Naive thymus-derived CD4-positive, alpha-beta T cell (primary cell): ENCODE measurements around the gene MUSK. TPM values are rescaled to one million over a fixed set of nuclear protein-coding genes. Genes with fewer than 3 reads are reported as not detected.

Source experiments
- ATAC-seq: fragments of 150-1000 bp; cut with Tn5 transposase; 2 replicates; pipeline ENCODE4 v1.10.0; 2021; ENCODE audit warnings: mild to moderate bottlenecking, moderate library complexity
- CTCF ChIA-PET: fragments of 350-600 bp; sonication (Branson Sonifier 250); formaldehyde crosslinking; loops from one replicate; lab custom pipeline; 2021; ENCODE audit warnings: antibody characterized with exemption; lab: Charles Lee
- POLR2A ChIA-PET: fragments of 350-600 bp; sonication (Branson Sonifier 250); formaldehyde crosslinking; loops from one replicate; lab custom pipeline; 2021; ENCODE audit warnings: antibody characterized with exemption, inconsistent platforms; lab: Charles Lee
- DNase-seq, 9 donors: peaks; one replicate each; pipeline versions ENCODE4 v3.0.0 to v3.0.0-alpha.2; 2020 to 2022; ENCODE audit warnings: mixed read lengths in 1 of 9
- H3K27ac ChIP-seq: one replicate; pipeline ENCODE4 v1.7.0; 2013; ENCODE audit warnings: mild to moderate bottlenecking, low read depth, low read length, moderate library complexity
- H3K27me3 ChIP-seq, 2 donors: one replicate each; pipeline ENCODE4 v1.7.0; 2013; ENCODE audit warnings: low read length in 2 of 2, mild to moderate bottlenecking in 2 of 2, moderate library complexity in 2 of 2; ENCODE audit not compliant: control insufficient read depth in 2 of 2, insufficient read depth in 2 of 2
- H3K36me3 ChIP-seq, 3 experiments: 1 replicate in 2 of 3; 2 replicates in 1 of 3; pipeline ENCODE4 v1.7.0; 2013; ENCODE audit warnings: low read length in 3 of 3, mild to moderate bottlenecking in 3 of 3, moderate library complexity in 1 of 3; ENCODE audit not compliant: insufficient read depth in 3 of 3, control insufficient read depth in 2 of 3
- H3K4me1 ChIP-seq, 2 donors: one replicate each; pipeline ENCODE4 v1.7.0; 2013; ENCODE audit warnings: low read length in 2 of 2, mild to moderate bottlenecking in 2 of 2, moderate library complexity in 1 of 2; ENCODE audit not compliant: control insufficient read depth in 2 of 2, insufficient read depth in 2 of 2
- H3K4me3 ChIP-seq: 2 replicates; pipeline ENCODE4 v1.7.0; 2013; ENCODE audit warnings: mild to moderate bottlenecking, low read length
- H3K9me3 ChIP-seq, 3 experiments: 1 replicate in 2 of 3; 2 replicates in 1 of 3; pipeline ENCODE4 v1.7.0; 2013; ENCODE audit warnings: low read length in 3 of 3; ENCODE audit not compliant: control insufficient read depth in 2 of 3
- H3K27ac Mint-ChIP-seq, 9 donors: one replicate each; pipeline ENCODE4 v1.8.0; 2020 to 2022; ENCODE audit warnings: mixed read lengths in 9 of 9, mild to moderate bottlenecking in 8 of 9, moderate library complexity in 5 of 9, inconsistent platforms in 2 of 9
- H3K27me3 Mint-ChIP-seq, 5 donors: one replicate each; pipeline ENCODE4 v1.8.0; 2021 to 2022; ENCODE audit warnings: mixed read lengths in 5 of 5, mild to moderate bottlenecking in 1 of 5
- H3K36me3 Mint-ChIP-seq, 5 donors: one replicate each; pipeline ENCODE4 v1.8.0; 2020 to 2022; ENCODE audit warnings: mixed read lengths in 5 of 5, mild to moderate bottlenecking in 3 of 5, inconsistent platforms in 1 of 5
- H3K4me1 Mint-ChIP-seq, 7 donors: one replicate each; pipeline ENCODE4 v1.8.0; 2020 to 2022; ENCODE audit warnings: mixed read lengths in 7 of 7, mild to moderate bottlenecking in 3 of 7, inconsistent platforms in 1 of 7
- H3K4me3 Mint-ChIP-seq, 10 donors: one replicate each; pipeline ENCODE4 v1.8.0; 2020 to 2022; ENCODE audit warnings: mild to moderate bottlenecking in 10 of 10, mixed read lengths in 10 of 10, moderate library complexity in 6 of 10, inconsistent platforms in 2 of 10
- H3K9me3 Mint-ChIP-seq, 11 donors: one replicate each; pipeline ENCODE4 v1.8.0; 2020 to 2022; ENCODE audit warnings: mixed read lengths in 11 of 11, mild to moderate bottlenecking in 4 of 11, inconsistent platforms in 1 of 11, moderate library complexity in 1 of 11
- intact Hi-C, 2 donors: fragments of 100-400 bp; cut with micrococcal nuclease; formaldehyde crosslinking; loops; one replicate each; pipeline ENCODE4 v1.15.1; 2023
- polyA plus RNA-seq, 2 donors: library from polyadenylated mRNA; unstranded; fragments of 300-500 nt; fragmentation: Illumina TruSeq; gene quantifications; one replicate each; pipeline ENCODE4 v1.2.3, GENCODE V29; 2021
- total RNA-seq, 6 experiments: library from RNA in 5 of 6; stranded (reverse) in 5 of 6; gene quantifications; 1 replicate in 5 of 6; 2 replicates in 1 of 6; pipeline ENCODE4 v1.2.3 and lab custom pipeline; 2021 to 2026

The MUSK gene
- total and polyA plus RNA-seq, 7 experiments from 2014 or later: not detected

GRCh38 chr9:110837401-110838005 is 168.9 kb downstream of the MUSK start:
- Mint-ChIP-seq H3K27ac (no peak overlapping the region), H3K4me3 (no peak overlapping the region), H3K9me3 (peaks cover 0 to 12% (median 5%) of the 10 kb centered on the region in 11 donors), H3K27me3 (no peaks in the 10 kb centered on the region), H3K36me3 (peaks cover 0 to 4% (median 0%) of the 10 kb centered on the region in 5 donors), H3K4me1 (no peaks in the 10 kb centered on the region)
- ATAC-seq: no peak
- no peak for DNase-seq
- ChIA-PET CTCF (no interaction called here), POLR2A (no interaction called here)
- H3K4me3 ChIP-seq: no peak overlapping the region
- no peaks in the 10 kb centered on the region for H3K4me1 ChIP-seq
- H3K36me3 ChIP-seq: no peaks in the 10 kb centered on the region
- H3K9me3 ChIP-seq: no peaks in the 10 kb centered on the region
- H3K27ac ChIP-seq: no peak overlapping the region
- no peaks in the 10 kb centered on the region for H3K27me3 ChIP-seq
- intact Hi-C loops: no loop called here

DNA sequence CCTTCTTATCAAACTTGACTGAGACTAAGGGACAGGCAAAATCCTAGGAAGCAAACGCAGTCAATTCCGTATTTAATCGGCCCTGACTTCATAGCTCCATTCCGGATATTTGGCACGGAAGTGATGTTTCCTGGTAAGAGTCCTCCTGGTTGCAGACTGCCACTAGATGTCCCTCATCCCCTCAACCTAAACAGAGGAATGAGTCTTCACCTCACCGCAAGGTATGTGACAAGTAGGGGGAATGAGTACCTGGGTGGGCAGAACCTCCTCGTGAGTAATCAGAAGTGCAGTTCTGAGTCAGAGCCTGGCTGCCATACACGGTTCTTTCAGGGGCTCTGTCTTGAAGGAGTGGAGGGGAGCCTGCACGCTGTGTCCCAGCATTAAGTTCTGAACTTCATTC is 173.6 kb downstream of the MUSK start:
- Mint-ChIP-seq H3K27me3 (peaks cover 0 to 6% (median 3%) of the 10 kb centered on the region in 5 donors), H3K4me1 (no peaks in the 10 kb centered on the region), H3K36me3 (peaks cover 0 to 4% (median 0%) of the 10 kb centered on the region in 5 donors), H3K9me3 (peaks cover 0 to 12% (median 5%) of the 10 kb centered on the region in 11 donors), H3K4me3 (no peak overlapping the region), H3K27ac (no peak overlapping the region)
- ChIA-PET POLR2A (no interaction called here), CTCF (no interaction called here)
- ATAC-seq (no peak), DNase-seq (no peak)
- Histone ChIP-seq H3K9me3 (no peaks in the 10 kb centered on the region), H3K36me3 (no peaks in the 10 kb centered on the region), H3K4me1 (no peaks in the 10 kb centered on the region), H3K27me3 (no peaks in the 10 kb centered on the region), H3K27ac (no peak overlapping the region), H3K4me3 (no peak overlapping the region)
- intact Hi-C loops: no loop called here

DNA sequence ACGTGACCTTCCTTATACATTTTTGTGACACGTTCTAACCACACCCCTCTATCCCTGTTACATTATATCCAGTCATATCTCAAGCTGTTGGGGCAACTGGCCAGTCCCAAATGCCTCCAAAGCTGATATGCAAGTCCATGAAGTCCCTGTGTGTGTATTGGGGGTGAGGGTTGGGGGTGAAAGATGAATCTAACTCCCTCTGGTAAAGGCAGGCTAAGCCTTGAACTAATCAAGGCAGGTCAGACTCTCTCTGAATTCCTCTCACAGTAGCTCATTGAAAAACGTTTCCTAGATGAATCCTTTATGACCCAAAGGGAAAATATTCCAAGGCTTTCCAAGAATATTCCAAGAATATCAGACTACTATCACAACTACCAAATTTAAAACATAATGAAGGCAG is 174.4 kb downstream of the MUSK start:
- Histone ChIP-seq H3K4me1 (no peaks in the 10 kb centered on the region), H3K36me3 (no peaks in the 10 kb centered on the region), H3K27ac (no peak overlapping the region), H3K4me3 (no peak overlapping the region), H3K9me3 (no peaks in the 10 kb centered on the region), H3K27me3 (no peaks in the 10 kb centered on the region)
- DNase-seq (no peak), ATAC-seq (no peak)
- POLR2A ChIA-PET: no interaction called here
- H3K27me3 Mint-ChIP-seq: peaks cover 0 to 6% (median 3%) of the 10 kb centered on the region in 5 donors
- H3K4me1 Mint-ChIP-seq: no peaks in the 10 kb centered on the region
- H3K4me3 Mint-ChIP-seq: no peak overlapping the region
- CTCF ChIA-PET: no interaction called here
- no peak overlapping the region for H3K27ac Mint-ChIP-seq
- peaks cover 0 to 4% (median 0%) of the 10 kb centered on the region in 5 donors for H3K36me3 Mint-ChIP-seq
- peaks cover 0 to 12% (median 5%) of the 10 kb centered on the region in 11 donors for H3K9me3 Mint-ChIP-seq
- intact Hi-C loops: no loop called here

- Histone ChIP-seq H3K9me3 (no peaks in the 10 kb centered on the region), H3K4me3 (no peak overlapping the region), H3K36me3 (no peaks in the 10 kb centered on the region), H3K27me3 (no peaks in the 10 kb centered on the region), H3K27ac (no peak overlapping the region), H3K4me1 (no peaks in the 10 kb centered on the region)
- Mint-ChIP-seq H3K27me3 (peaks cover 0 to 6% (median 3%) of the 10 kb centered on the region in 5 donors), H3K4me1 (no peaks in the 10 kb centered on the region), H3K9me3 (peaks cover 0 to 12% (median 5%) of the 10 kb centered on the region in 11 donors), H3K36me3 (peaks cover 0 to 4% (median 0%) of the 10 kb centered on the region in 5 donors), H3K4me3 (no peak overlapping the region), H3K27ac (no peak overlapping the region)
- ATAC-seq (no peak), DNase-seq (no peak)
- intact Hi-C loops: no loop called here
- ChIA-PET CTCF (no interaction called here), POLR2A (no interaction called here)
These were observed 175.5 kb downstream of the MUSK start for GRCh38 chr9:110844121-110844520.

DNA sequence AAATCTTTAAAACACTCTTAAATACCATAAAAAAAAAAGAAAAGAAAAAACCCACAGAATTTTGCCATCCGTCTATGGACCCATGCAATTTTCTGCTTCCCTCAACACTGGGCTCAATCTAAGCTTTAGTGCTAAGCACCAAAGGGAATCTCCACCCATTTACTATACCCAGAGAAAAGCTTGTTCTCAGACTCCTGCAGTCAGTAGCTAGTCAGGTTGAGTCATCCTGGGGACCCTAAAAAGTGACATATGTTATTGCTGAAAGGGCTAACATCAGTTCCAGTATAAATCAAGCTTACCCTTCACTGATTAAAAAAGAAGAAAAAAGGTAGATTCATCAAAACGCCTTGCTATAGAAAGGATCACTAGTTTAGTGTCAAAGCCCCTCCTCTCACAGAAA is 177.6 kb downstream of the MUSK start:
- H3K4me1 Mint-ChIP-seq: no peaks in the 10 kb centered on the region
- Histone ChIP-seq H3K27me3 (no peaks in the 10 kb centered on the region), H3K27ac (no peak overlapping the region), H3K36me3 (no peaks in the 10 kb centered on the region), H3K4me1 (no peaks in the 10 kb centered on the region), H3K9me3 (no peaks in the 10 kb centered on the region), H3K4me3 (no peak overlapping the region)
- no peak overlapping the region for H3K27ac Mint-ChIP-seq
- POLR2A ChIA-PET: no interaction called here
- ATAC-seq (no peak), DNase-seq (no peak)
- intact Hi-C loops: no loop called here
- H3K4me3 Mint-ChIP-seq: no peak overlapping the region
- no peaks in the 10 kb centered on the region for H3K36me3 Mint-ChIP-seq
- H3K27me3 Mint-ChIP-seq: peaks cover 0 to 6% (median 3%) of the 10 kb centered on the region in 5 donors
- peaks cover 0 to 8% (median 4%) of the 10 kb centered on the region in 11 donors for H3K9me3 Mint-ChIP-seq
- CTCF ChIA-PET: interaction anchor here (0.6 kb wide), 1 partner anchor 106 kb away, joined by 3 read pairs; no protein-coding TSS in a partner anchor

DNA sequence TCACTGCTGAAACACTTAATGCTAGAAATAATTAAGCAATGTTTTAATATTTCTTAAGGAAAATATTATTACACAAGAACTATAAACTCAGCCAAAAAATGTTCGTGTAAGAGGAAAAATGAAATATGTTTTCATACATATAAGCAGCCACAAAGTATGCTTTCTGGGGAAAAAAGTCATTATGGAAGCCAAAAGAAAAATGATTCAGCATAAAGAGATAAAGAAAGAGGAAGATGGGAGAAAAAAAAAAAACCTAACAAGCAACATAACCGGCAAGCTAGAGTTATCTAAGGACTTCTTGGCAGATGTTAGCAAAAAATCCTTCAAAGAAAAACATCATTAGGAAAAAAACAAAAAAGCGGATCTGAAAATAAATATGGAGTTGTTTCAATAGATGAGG is 179.1 kb downstream of the MUSK start:
- intact Hi-C loops: no loop called here
- H3K4me3 ChIP-seq: no peak overlapping the region
- H3K4me1 ChIP-seq: no peaks in the 10 kb centered on the region
- H3K27me3 Mint-ChIP-seq: peaks cover 0 to 6% (median 3%) of the 10 kb centered on the region in 5 donors
- CTCF ChIA-PET: no interaction called here
- H3K9me3 Mint-ChIP-seq: peaks cover 0 to 8% (median 4%) of the 10 kb centered on the region in 11 donors
- no peak overlapping the region for H3K4me3 Mint-ChIP-seq
- H3K27me3 ChIP-seq: no peaks in the 10 kb centered on the region
- no peaks in the 10 kb centered on the region for H3K9me3 ChIP-seq
- ATAC-seq (no peak), DNase-seq (no peak)
- H3K4me1 Mint-ChIP-seq: no peaks in the 10 kb centered on the region
- POLR2A ChIA-PET: no interaction called here
- no peak overlapping the region for H3K27ac ChIP-seq
- H3K27ac Mint-ChIP-seq: no peak overlapping the region
- H3K36me3 ChIP-seq: no peaks in the 10 kb centered on the region
- H3K36me3 Mint-ChIP-seq: no peaks in the 10 kb centered on the region
